Psoas muscle (tissue), 8 donors: ENCODE data around the gene CDC42BPG. TPM values are rescaled to one million over a fixed set of nuclear protein-coding genes. Genes with fewer than 3 reads are reported as not detected.

Experiments used
- ATAC-seq, 4 donors: fragments of 200-7000 bp; cut with Tn5 transposase; one replicate each; pipeline ENCODE4 v1.9.1; 2020; ENCODE audit warnings: moderate library complexity in 3 of 4, mild to moderate bottlenecking in 2 of 4
- DNase-seq, 2 donors: peaks; one replicate each; pipeline ENCODE4 v3.0.0-alpha.2; 2020
- H3K27ac ChIP-seq: fragments of 200-600 bp; one replicate; pipeline ENCODE4 v1.8.0; 2022
- H3K27me3 ChIP-seq, 3 donors: fragments of 200-600 bp in 1 of 3; one replicate each; pipeline versions ENCODE4 v1.6.1 to v1.8.0; 2013 to 2022; ENCODE audit warnings: low read length in 2 of 3, mild to moderate bottlenecking in 2 of 3, moderate library complexity in 1 of 3; ENCODE audit not compliant: insufficient read depth in 3 of 3
- H3K36me3 ChIP-seq, 2 donors: fragments of 200-600 bp in 1 of 2; one replicate each; pipeline versions ENCODE4 v1.6.1 to v1.8.0; 2013 to 2022; ENCODE audit warnings: low read depth in 1 of 2, mild to moderate bottlenecking in 1 of 2, moderate library complexity in 1 of 2; ENCODE audit not compliant: insufficient read depth in 1 of 2
- H3K4me1 ChIP-seq: fragments of 200-600 bp; one replicate; pipeline ENCODE4 v1.8.0; 2022
- H3K4me3 ChIP-seq: fragments of 200-600 bp; one replicate; pipeline ENCODE4 v1.8.0; 2022; ENCODE audit warnings: mild to moderate bottlenecking
- H3K9me3 ChIP-seq: fragments of 200-600 bp; one replicate; pipeline ENCODE4 v1.8.0; 2022
- WGBS, 3 donors: extraction: QIAGEN DNeasy Blood & Tissue Kit; methylation state at CpG; one replicate each; pipeline versions ENCODE4 v1.1.6 to v1.1.7; 2013; 5-methylcytosine and 5-hydroxymethylcytosine counted together
- intact Hi-C, 2 donors: fragments of 100-400 bp; cut with DNase I; formaldehyde crosslinking; loops; one replicate each; pipeline versions ENCODE4 v1.11.0 to v1.14.2; 2022
- polyA plus RNA-seq, 3 donors: library from polyadenylated mRNA; stranded (reverse); fragments of 200-250 nt; gene quantifications; one replicate each; pipeline ENCODE4 v1.2.3, GENCODE V29; 2013
- total RNA-seq, 4 donors: library from RNA; stranded (reverse); fragmentation: NEBNext Ultra II Directional in 2 of 4; extraction: Animal tissue kit (Norgen Biotek cat#: 25700) in 2 of 4; gene quantifications; one replicate each; pipeline versions ENCODE4 v1.2.1 to v1.2.4, GENCODE V29; 2021 to 2023
- TF ChIP-seq, protein P1 (sequence below): fragments of 200-600 bp; IDR thresholded peaks from one replicate; pipeline ENCODE4 v1.8.0; 2022; ENCODE audit warnings: antibody characterized with exemption
- donor health status: healthy with polysubstance abuse.
- donor health status: DM: no; HTN: no; CAD: no; lungs with moderate emphysema.
- donor health status: Bipolar disorder and iron deficiency.
- donor health status: healthy.
- donor health status: DM: yes; HTN: yes; CAD: no.
- donor health status: DM: no; HTN: no; CAD: no.
- donor health status: DM: no; HTN: no; CAD: no.
- donor health status: DM: yes; HTN: yes; CAD: no.

CDC42BPG gene
- total and polyA plus RNA-seq, 7 donors: 0.04 to 2.2 (median 0.06) TPM; not detected in 1

DNA sequence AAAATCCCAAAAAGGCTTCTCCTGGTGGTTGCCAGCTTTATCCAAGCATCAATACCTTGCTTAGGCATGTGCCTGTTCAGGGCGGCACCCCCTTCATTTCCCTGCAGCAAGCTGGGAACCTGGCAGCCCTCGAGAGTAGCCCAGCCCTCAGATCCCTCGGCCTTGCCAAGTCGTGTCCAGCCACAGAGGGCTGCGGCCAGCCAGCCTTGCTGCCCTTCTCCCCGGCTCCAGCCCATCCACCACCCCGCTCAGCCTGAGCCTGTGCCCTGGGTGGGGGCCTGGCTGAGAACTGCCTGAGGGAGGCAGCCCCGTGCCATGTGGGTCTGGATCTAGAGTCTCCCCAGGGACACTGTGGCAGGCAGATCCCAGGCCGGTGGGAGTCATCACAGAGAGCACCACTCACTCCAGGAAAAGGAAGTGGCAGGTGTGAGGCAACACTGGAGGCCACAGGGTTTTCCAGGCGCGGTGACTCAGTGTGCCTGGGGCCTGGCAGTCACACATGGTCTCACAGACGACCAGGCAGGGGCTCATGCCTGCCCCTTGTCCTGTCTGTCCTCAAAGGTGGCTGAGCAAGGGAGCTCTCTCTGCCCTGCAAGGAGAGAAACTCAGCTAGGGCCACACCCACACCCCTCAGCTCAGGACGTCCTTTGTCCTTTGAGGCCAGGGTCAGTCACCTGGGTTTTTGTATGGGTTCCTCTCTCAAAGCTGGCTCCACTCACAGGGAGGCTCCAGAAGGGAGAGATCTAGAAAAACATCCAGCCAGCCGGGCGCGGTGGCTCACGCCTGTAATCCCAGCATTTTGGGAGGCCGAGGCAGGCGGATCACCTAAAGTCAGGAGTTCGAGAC, 12.2 kb upstream of the CDC42BPG start:
- Histone ChIP-seq H3K27me3 (no peaks in the 10 kb centered on the region), H3K36me3 (peaks cover 5 to 35% of the 10 kb centered on the region in 2 donors), H3K27ac (peak overlapping the region; percentile 98), H3K4me1 (peaks cover 92% of the 10 kb centered on the region), H3K9me3 (no peaks in the 10 kb centered on the region), H3K4me3 (peak overlapping the region; percentile 21)
- intact Hi-C loops: no loop called here
- peak; percentile 72 to 78 (median 74) for ATAC-seq
- 38 to 53% (median 38%) methylated on average over 20 of the region's 20 CpGs for WGBS, 3 donors
- peak; percentile 92 to 94 for DNase-seq
- TF ChIP-seq, protein P1, sequence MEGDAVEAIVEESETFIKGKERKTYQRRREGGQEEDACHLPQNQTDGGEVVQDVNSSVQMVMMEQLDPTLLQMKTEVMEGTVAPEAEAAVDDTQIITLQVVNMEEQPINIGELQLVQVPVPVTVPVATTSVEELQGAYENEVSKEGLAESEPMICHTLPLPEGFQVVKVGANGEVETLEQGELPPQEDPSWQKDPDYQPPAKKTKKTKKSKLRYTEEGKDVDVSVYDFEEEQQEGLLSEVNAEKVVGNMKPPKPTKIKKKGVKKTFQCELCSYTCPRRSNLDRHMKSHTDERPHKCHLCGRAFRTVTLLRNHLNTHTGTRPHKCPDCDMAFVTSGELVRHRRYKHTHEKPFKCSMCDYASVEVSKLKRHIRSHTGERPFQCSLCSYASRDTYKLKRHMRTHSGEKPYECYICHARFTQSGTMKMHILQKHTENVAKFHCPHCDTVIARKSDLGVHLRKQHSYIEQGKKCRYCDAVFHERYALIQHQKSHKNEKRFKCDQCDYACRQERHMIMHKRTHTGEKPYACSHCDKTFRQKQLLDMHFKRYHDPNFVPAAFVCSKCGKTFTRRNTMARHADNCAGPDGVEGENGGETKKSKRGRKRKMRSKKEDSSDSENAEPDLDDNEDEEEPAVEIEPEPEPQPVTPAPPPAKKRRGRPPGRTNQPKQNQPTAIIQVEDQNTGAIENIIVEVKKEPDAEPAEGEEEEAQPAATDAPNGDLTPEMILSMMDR: no peak

DNA sequence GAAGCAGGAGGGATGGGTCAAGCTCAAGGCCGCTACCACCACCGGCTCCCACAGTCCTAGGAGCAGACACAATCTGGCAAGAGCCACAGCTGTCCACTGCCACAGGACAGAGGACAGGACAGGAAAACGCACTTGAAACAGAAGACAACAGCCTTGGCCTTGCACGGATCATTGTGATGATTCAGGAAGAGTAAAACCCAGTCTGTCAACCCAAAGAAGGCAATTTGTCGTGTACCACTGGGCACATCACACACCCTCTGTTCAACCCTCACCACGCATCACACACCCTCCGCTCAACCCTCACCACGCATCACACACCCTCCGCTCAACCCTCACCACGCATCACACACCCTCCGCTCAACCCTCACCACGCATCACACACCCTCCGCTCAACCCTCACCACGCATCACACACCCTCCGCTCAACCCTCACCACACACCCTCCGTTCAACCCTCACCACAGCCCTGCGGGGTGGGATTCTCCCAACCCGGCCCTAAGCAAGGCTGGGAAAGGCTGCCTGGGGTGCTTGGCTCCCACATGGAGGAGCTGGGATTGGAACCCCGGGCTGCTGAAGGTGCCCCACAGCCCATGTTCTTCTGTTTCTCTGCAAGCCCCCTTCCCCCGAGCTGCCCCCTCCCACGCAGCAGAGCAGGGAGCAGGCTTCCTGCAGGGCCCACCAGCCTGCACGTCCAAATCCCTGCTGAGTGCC, 11.3 kb upstream of the CDC42BPG start:
- Histone ChIP-seq H3K4me3 (peak overlapping the region; percentile 21), H3K9me3 (no peaks in the 10 kb centered on the region), H3K36me3 (peaks cover 5 to 35% of the 10 kb centered on the region in 2 donors), H3K27ac (peak overlapping the region; percentile 98), H3K27me3 (no peaks in the 10 kb centered on the region), H3K4me1 (peaks cover 96% of the 10 kb centered on the region)
- TF ChIP-seq, protein P1: no peak
- ATAC-seq: no peak
- DNase-seq: no peak
- intact Hi-C loops: no loop called here
- 66 to 77% (median 71%) methylated on average over 17 to 20 of the region's 22 CpGs for WGBS, 3 donors

DNA sequence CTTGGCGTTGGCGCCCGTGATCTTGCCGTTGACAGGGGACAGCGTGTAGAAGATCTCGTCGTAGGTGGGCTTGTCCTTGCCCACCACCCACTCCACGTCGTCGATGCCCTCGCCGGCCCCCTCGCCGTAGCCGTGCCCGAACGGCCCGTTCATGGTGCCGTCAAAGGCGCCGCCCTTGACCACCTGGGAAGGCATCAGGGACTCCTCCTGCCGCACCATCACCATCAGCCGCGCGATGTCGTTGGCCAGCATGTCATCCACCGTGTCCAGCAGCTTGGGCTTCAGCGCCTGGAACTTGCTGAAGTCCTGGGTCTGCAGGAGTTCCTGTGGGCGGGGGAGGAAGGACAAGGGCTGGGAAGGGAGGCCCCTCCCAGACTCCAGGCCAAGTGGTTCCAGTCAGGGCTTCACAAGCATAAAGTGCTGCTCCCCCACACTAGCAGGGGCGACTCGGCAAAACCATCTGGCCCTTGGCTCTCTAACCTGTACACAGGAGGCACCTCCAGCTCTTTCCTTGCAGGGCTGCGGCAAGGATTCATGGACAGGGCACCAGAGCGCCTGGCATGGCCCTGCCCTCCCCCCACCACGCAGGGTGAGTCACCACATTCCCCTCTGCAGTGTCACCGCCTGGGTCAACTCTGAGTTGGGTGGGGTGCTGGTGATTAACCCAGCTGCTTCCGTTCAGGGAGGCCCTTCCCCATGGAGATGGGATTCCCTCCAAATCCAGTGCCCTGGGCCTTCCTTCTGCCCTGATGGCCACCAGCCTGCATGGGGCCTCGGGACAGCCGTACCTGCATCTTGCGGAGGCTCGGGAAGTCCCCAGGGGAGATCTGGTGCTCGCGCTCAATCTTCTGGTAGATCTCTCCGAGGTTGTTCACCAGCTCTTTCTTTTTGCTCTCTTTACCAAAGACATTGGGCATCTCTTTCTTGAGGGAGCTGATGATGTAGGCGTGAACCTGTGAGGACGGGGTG, 10.4 kb upstream of the CDC42BPG start:
- H3K4me1 ChIP-seq: peaks cover 94% of the 10 kb centered on the region
- H3K9me3 ChIP-seq: no peaks in the 10 kb centered on the region
- DNase-seq (peak; percentile 93 to 95), ATAC-seq (peak; percentile 70 to 75 (median 72))
- WGBS, 3 donors: 49 to 52% (median 51%) methylated on average over 43 to 45 of the region's 45 CpGs
- intact Hi-C loops: no loop called here
- H3K27me3 ChIP-seq: no peaks in the 10 kb centered on the region
- H3K4me3 ChIP-seq: peak overlapping the region; percentile 35
- peak overlapping the region; percentile 98 for H3K27ac ChIP-seq
- TF ChIP-seq, protein P1: no peak
- H3K36me3 ChIP-seq: peaks cover 5 to 32% of the 10 kb centered on the region in 2 donors

DNA sequence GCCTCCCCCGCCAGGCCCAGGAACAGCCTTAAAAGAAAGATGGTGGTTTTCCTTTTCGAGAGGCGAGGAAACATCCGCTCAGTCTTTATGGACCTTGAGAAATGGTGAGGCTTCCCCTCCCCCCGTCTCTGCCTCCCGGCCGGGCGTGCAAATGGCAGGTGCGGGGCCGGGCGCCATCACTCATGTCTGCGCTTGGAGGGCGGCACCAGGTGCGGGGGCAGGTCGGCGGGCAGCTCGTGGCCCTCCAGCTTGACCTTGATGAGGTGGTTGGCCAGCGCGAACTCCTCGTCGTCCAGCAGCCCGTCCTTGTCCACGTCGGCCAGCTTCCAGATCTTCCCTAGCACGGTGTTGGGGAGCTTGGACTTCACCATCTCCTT, 9.7 kb upstream of the CDC42BPG start:
- Histone ChIP-seq H3K4me1 (peaks cover 93% of the 10 kb centered on the region), H3K27ac (peak overlapping the region; percentile 98), H3K9me3 (no peaks in the 10 kb centered on the region), H3K36me3 (peaks cover 5 to 25% of the 10 kb centered on the region in 2 donors), H3K27me3 (no peaks in the 10 kb centered on the region), H3K4me3 (peak overlapping the region; percentile 35)
- TF ChIP-seq, protein P1: no peak
- no peak for DNase-seq
- whole genome bisulfite sequencing, 3 donors: 65 to 81% (median 71%) methylated on average over 24 to 25 of the region's 25 CpGs
- no peak for ATAC-seq
- intact Hi-C loops: no loop called here
